NT2/D1 (cell line): ENCODE measurements around the gene GDF15.

ENCODE experiments used
- SUZ12 ChIP-seq: IDR thresholded peaks from 2 replicates; pipeline ENCODE4 v1.6.1; 2011; ENCODE audit not compliant: insufficient read length, insufficient read depth; ENCODE audit errors: extremely low read depth
- YY1 ChIP-seq: IDR thresholded peaks from 2 replicates; pipeline ENCODE4 v1.6.1; 2011; ENCODE audit not compliant: insufficient read length, insufficient read depth
- ZNF274 ChIP-seq: IDR thresholded peaks from 2 replicates; pipeline ENCODE4 v1.6.1; 2011; ENCODE audit warnings: mild to moderate bottlenecking, low read depth, low read length

DNA sequence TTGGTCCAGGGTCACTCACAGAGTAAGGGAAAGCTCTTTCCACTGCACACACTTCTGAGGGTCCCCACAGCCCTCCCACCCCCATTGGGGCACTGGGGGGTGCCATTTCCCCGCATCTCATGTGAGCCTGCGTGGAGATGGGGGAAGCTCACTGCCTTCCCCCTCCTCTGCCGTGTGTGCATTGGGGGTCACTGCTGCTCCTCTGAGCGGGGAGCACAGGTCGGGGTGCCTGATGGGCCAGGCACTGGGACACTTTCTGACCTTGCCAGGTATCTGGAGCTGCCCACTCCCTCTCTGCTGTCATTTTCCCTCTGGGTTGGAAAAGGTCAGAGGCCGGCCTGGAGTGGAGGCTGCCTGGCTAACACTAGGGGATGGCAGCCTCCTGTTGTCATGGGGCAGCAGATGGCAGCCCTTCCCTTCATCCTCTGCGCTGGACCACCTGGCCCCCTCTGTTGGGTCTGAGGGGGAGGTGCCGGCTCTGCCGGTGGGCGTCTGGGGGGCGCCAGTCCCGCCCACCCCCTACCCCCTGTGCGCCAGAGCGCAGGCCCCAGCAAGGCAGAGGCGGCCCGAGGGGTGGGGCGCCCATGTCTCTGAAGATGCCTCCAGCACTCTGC is 42.3 kb downstream of the GDF15 start:
- TF ChIP-seq ZNF274 (no peak), SUZ12 (no peak), YY1 (no peak)
